SK-N-SH (cell line): ENCODE results near the gene DDX25. TPM values are rescaled to one million over a fixed set of nuclear protein-coding genes. Genes with fewer than 3 reads are reported as not detected.

Source experiments
- CTCF ChIA-PET: fragments of 300-600, 350-600 bp; formaldehyde crosslinking; extraction: SDS; loops from one replicate; lab custom pipeline; 2021; lab: Yijun Ruan, JAX
- POLR2A ChIA-PET: fragments of 350-600 bp; sonication (Branson Sonifier 250); formaldehyde crosslinking; extraction: SDS; loops from one replicate; lab custom pipeline; 2020; ENCODE audit warnings: antibody characterized with exemption, inconsistent platforms; lab: Yijun Ruan, JAX
- DNase-seq: peaks from one replicate; pipeline ENCODE4 v3.0.0; 2012
- H2AFZ ChIP-seq: fragments of 200-600 bp; sonication (generic); 2 replicates; pipeline ENCODE4 v1.8.1; 2016; ENCODE audit warnings: antibody characterized with exemption, mild to moderate bottlenecking, low read depth
- H3F3A ChIP-seq: fragments of 200-600 bp; sonication (generic); replicated peaks from 2 replicates; pipeline ENCODE3; 2016; ENCODE audit warnings: antibody characterized with exemption, mild to moderate bottlenecking; ENCODE audit not compliant: insufficient read depth
- H3K27ac ChIP-seq, 2 experiments: fragments of 200-500 bp in 1 of 2; fragments of 200-600 bp in 1 of 2; sonication (Bioruptor generic) in 1 of 2; sonication (generic), shearing (Covaris generic) in 1 of 2; 2 replicates each; pipeline versions ENCODE4 v1.5.1 to v1.6.1; 2014 to 2016; ENCODE audit warnings: low read depth in 2 of 2, inconsistent platforms in 1 of 2, low read length in 1 of 2, mild to moderate bottlenecking in 1 of 2, mixed read lengths in 1 of 2
- H3K27me3 ChIP-seq: fragments of 200-600 bp; sonication (generic), shearing (Covaris generic); 2 replicates; pipeline ENCODE4 v1.6.1; 2016; ENCODE audit warnings: mixed run types; ENCODE audit not compliant: insufficient read depth
- H3K36me3 ChIP-seq, 2 experiments: fragments of 200-500 bp in 1 of 2; fragments of 200-600 bp in 1 of 2; sonication (Bioruptor generic) in 1 of 2; sonication (generic) in 1 of 2; replicated peaks in 1 of 2; 2 replicates each; pipeline versions ENCODE3 to v1.5.1; 2014 to 2016; ENCODE audit warnings: low read length in 1 of 2, mild to moderate bottlenecking in 1 of 2; ENCODE audit not compliant: insufficient read depth in 2 of 2, control insufficient read depth in 1 of 2
- H3K4me1 ChIP-seq, 2 experiments: fragments of 200-500 bp in 1 of 2; fragments of 200-600 bp in 1 of 2; sonication (Bioruptor generic) in 1 of 2; sonication (generic), shearing (Covaris generic) in 1 of 2; 2 replicates each; pipeline versions ENCODE4 v1.5.1 to v1.6.1; 2014 to 2016; ENCODE audit warnings: low read depth in 1 of 2, low read length in 1 of 2, mixed run types in 1 of 2; ENCODE audit not compliant: insufficient read depth in 2 of 2, control insufficient read depth in 1 of 2
- H3K4me2 ChIP-seq: fragments of 200-600 bp; sonication (generic), shearing (Covaris generic); 2 replicates; pipeline ENCODE4 v1.6.1; 2017; ENCODE audit warnings: mixed run types
- H3K4me3 ChIP-seq, 2 experiments: fragments of 200-500 bp in 1 of 2; fragments of 200-600 bp in 1 of 2; sonication (Bioruptor generic) in 1 of 2; sonication (generic), shearing (Covaris generic) in 1 of 2; 2 replicates each; pipeline versions ENCODE4 v1.5.1 to v1.8.1; 2014 to 2016; ENCODE audit warnings: low read depth in 2 of 2, inconsistent platforms in 1 of 2, low read length in 1 of 2, mild to moderate bottlenecking in 1 of 2, mixed read lengths in 1 of 2, moderate library complexity in 1 of 2
- H3K79me2 ChIP-seq: fragments of 200-600 bp; sonication (generic); 2 replicates; pipeline ENCODE4 v1.8.1; 2017; ENCODE audit warnings: mild to moderate bottlenecking; ENCODE audit not compliant: insufficient read depth
- H3K9ac ChIP-seq: fragments of 200-600 bp; sonication (generic); 2 replicates; pipeline ENCODE4 v1.6.1; 2017; ENCODE audit warnings: mixed run types
- H3K9me2 ChIP-seq: fragments of 200-600 bp; sonication (generic); 2 replicates; pipeline ENCODE4 v1.6.1; 2017; ENCODE audit warnings: mixed run types
- H3K9me3 ChIP-seq: fragments of 200-600 bp; sonication (generic); 2 replicates; pipeline ENCODE4 v1.6.1; 2017; ENCODE audit warnings: mixed run types, mild to moderate bottlenecking, moderate library complexity
- H4K20me1 ChIP-seq: fragments of 200-600 bp; sonication (generic); 2 replicates; pipeline ENCODE4 v1.6.1; 2017; ENCODE audit warnings: mild to moderate bottlenecking, mixed run types; ENCODE audit not compliant: insufficient read depth
- CHD2 ChIP-seq: fragments of 150-350 bp; IDR thresholded peaks from 2 replicates; pipeline ENCODE4 v1.6.1; 2018; ENCODE audit warnings: low read length; ENCODE audit not compliant: partially characterized antibody
- ELF1 ChIP-seq: IDR thresholded peaks from 2 replicates; pipeline ENCODE4 v1.4.0; 2012
- EP300 ChIP-seq, 2 experiments: IDR thresholded peaks; 2 replicates each; pipeline versions ENCODE4 v1.4.0 to v1.6.1; 2012; ENCODE audit warnings: borderline replicate concordance in 1 of 2, low read depth in 1 of 2, low read length in 1 of 2
- EZH2phosphoT487 ChIP-seq: fragments of 200-600 bp; sonication (generic); IDR thresholded peaks from 2 replicates; pipeline ENCODE4 v1.6.1; 2017; ENCODE audit warnings: low read depth, mixed run types, mild to moderate bottlenecking, antibody characterized with exemption, moderate library complexity, borderline replicate concordance
- FOSL2 ChIP-seq: IDR thresholded peaks from 2 replicates; pipeline ENCODE4 v1.4.0; 2012; ENCODE audit warnings: low read depth, mild to moderate bottlenecking, moderate library complexity, borderline replicate concordance
- FOXM1 ChIP-seq: IDR thresholded peaks from 2 replicates; pipeline ENCODE4 v1.4.0; 2012; ENCODE audit warnings: low read depth, mild to moderate bottlenecking
- GABPA ChIP-seq: IDR thresholded peaks from 2 replicates; pipeline ENCODE4 v1.4.0; 2012; ENCODE audit warnings: low read depth, mild to moderate bottlenecking
- IRF3 ChIP-seq: fragments of 150-350 bp; IDR thresholded peaks from 2 replicates; pipeline ENCODE4 v1.6.1; 2016; ENCODE audit warnings: mild to moderate bottlenecking, low read depth, low read length
- MAX ChIP-seq: IDR thresholded peaks from 2 replicates; pipeline ENCODE4 v1.4.0; 2012; ENCODE audit warnings: low read depth
- MXI1 ChIP-seq: IDR thresholded peaks from 2 replicates; pipeline ENCODE4 v1.6.1; 2012; ENCODE audit warnings: mild to moderate bottlenecking, low read depth, low read length, improper control_type of control experiment
- NFIC ChIP-seq: IDR thresholded peaks from 2 replicates; pipeline ENCODE4 v1.4.0; 2012; ENCODE audit warnings: borderline replicate concordance
- NRF1 ChIP-seq: IDR thresholded peaks from 2 replicates; pipeline ENCODE4 v1.6.1; 2012; ENCODE audit warnings: low read depth, mild to moderate bottlenecking, low read length
- PBX3 ChIP-seq: IDR thresholded peaks from 2 replicates; pipeline ENCODE4; 2012
- POLR2AphosphoS5 ChIP-seq: IDR thresholded peaks from 2 replicates; pipeline ENCODE4 v1.6.1; 2012; ENCODE audit warnings: low read depth, low read length
- RAD21 ChIP-seq: IDR thresholded peaks from 2 replicates; pipeline ENCODE4 v1.6.1; 2012; ENCODE audit warnings: mild to moderate bottlenecking, low read length
- RCOR1 ChIP-seq: fragments of 150-350 bp; IDR thresholded peaks from 2 replicates; pipeline ENCODE4 v1.6.1; 2017; ENCODE audit warnings: antibody characterized with exemption, low read length
- RFX5 ChIP-seq: IDR thresholded peaks from 2 replicates; pipeline ENCODE4 v1.6.1; 2012; ENCODE audit warnings: mild to moderate bottlenecking, improper control_type of control experiment, low read length
- TCF12 ChIP-seq: IDR thresholded peaks from 2 replicates; pipeline ENCODE4 v1.4.0; 2012
- USF2 ChIP-seq: fragments of 150-350 bp; IDR thresholded peaks from 2 replicates; pipeline ENCODE4 v1.6.1; 2017; ENCODE audit warnings: antibody characterized with exemption, low read length, low read depth, borderline replicate concordance
- ZBTB33 ChIP-seq: IDR thresholded peaks from 2 replicates; pipeline ENCODE4 v1.4.0; 2012; ENCODE audit warnings: low read depth, borderline replicate concordance
- polyA plus RNA-seq, 3 experiments: library from polyadenylated mRNA; depleted of rRNA; stranded (reverse); fragments of >200 nt; gene quantifications; 2 replicates each; pipeline ENCODE4 v1.2.3, GENCODE V29; 2012

Gene DDX25
- polyA plus RNA-seq, 1 of the 3 experiments (the other 2 are of a cell fraction), result 0.12 TPM

GRCh38 chr11:125892071-125892470 is 12.2 kb upstream of the DDX25 start:
- H3K9me3 ChIP-seq, result no peaks in the 10 kb centered on the region
- peak overlapping the region in 1 of 2 experiments; percentile 52; a peak in 2 of 4 replicates for H3K27ac ChIP-seq
- H3K4me2 ChIP-seq, result no peak overlapping the region
- ChIA-PET POLR2A (interaction anchor here (0.6 to 1.1 kb wide), 2 partner anchors 11 to 679 kb away, joined by 3 read pairs; partner anchors contain the start of gene PUS3), CTCF (interaction anchor here (1.3 kb wide), 1 partner anchor 17 kb away, joined by 4 read pairs; no protein-coding TSS in a partner anchor)
- TF ChIP-seq ZBTB33 (no peak), EP300 (IDR thresholded peaks at IDR 0.05; ENCODE audit: borderline replicate concordance in 1 of 2, low read depth in 1 of 2, low read length in 1 of 2) (no peak), NRF1 (no peak), TCF12 (no peak), GABPA (no peak), POLR2AphosphoS5 (no peak), RAD21 (no peak), USF2 (no peak), RFX5 (no peak), PBX3 (no peak), MXI1 (no peak), CHD2 (no peak), RCOR1 (no peak), FOSL2 (no peak)
- H3K9me2 ChIP-seq, result no peaks in the 10 kb centered on the region
- H3K4me3 ChIP-seq, result no peak overlapping the region
- no peaks in the 10 kb centered on the region for H3K27me3 ChIP-seq
- peaks cover 24% of the 10 kb centered on the region; the same call in 1 of the 2 replicates for H3K79me2 ChIP-seq
- H3K9ac ChIP-seq, result no peak overlapping the region
- no peak overlapping the region for H2AFZ ChIP-seq
- no peaks in the 10 kb centered on the region for H4K20me1 ChIP-seq
- no peaks in the 10 kb centered on the region; a peak in 2 of 4 replicates for H3K4me1 ChIP-seq
- H3F3A ChIP-seq, result peaks cover 27% of the 10 kb centered on the region
- DNase-seq, result no peak
- peaks cover 18 to 45% of the 10 kb centered on the region in 2 experiments for H3K36me3 ChIP-seq

- no peak overlapping the region for H2AFZ ChIP-seq
- DNase-seq, result no peak
- peaks cover 30% of the 10 kb centered on the region; the same call in 1 of the 2 replicates for H3K79me2 ChIP-seq
- peak overlapping the region in 1 of 2 experiments; percentile 52; a peak in 2 of 4 replicates for H3K27ac ChIP-seq
- H3K4me2 ChIP-seq, result no peak overlapping the region
- peaks cover 27% of the 10 kb centered on the region for H3F3A ChIP-seq
- CTCF ChIA-PET, result no interaction called here
- POLR2A ChIA-PET, result interaction anchor here (1.1 kb wide), 1 partner anchor 10 kb away, joined by 3 read pairs; the partner anchor contains the start of gene PUS3
- no peaks in the 10 kb centered on the region; a peak in 1 of 4 replicates for H3K4me1 ChIP-seq
- H3K9me2 ChIP-seq, result no peaks in the 10 kb centered on the region
- no peak overlapping the region for H3K9ac ChIP-seq
- H3K4me3 ChIP-seq, result no peak overlapping the region
- no peaks in the 10 kb centered on the region for H4K20me1 ChIP-seq
- H3K9me3 ChIP-seq, result no peaks in the 10 kb centered on the region
- peaks cover 18 to 51% of the 10 kb centered on the region in 2 experiments for H3K36me3 ChIP-seq
- H3K27me3 ChIP-seq, result no peaks in the 10 kb centered on the region
- TF ChIP-seq RCOR1, result no peak
- no peak for TF ChIP-seq FOXM1
- no peak for TF ChIP-seq POLR2AphosphoS5
- no peak for TF ChIP-seq EZH2phosphoT487
- no peak for TF ChIP-seq NFIC
- no peak for TF ChIP-seq NRF1
- no peak for TF ChIP-seq MAX
- TF ChIP-seq IRF3, result no peak
- no peak for TF ChIP-seq ELF1
Observed at GRCh38 chr11:125892994-125893393, 11.3 kb upstream of the DDX25 start.
